EL (cell line): ENCODE results near the gene COG8.

ENCODE experiments used
- DNase-seq: peaks from one replicate; pipeline ENCODE4 v3.0.0-alpha.2; 2016

The COG8 gene

GRCh38 chr16:69283851-69284250 lies 55.5 kb downstream of the COG8 start:
- DNase-seq: peak; percentile 11

GRCh38 chr16:69277413-69277812 lies 62.0 kb downstream of the COG8 start:
- DNase-seq: no peak
